Fibroblast of skin of back (primary cell): Measurements from ENCODE around the gene PIEZO2.
"Not testable (repeated sequence)": the region's sequence is repeated elsewhere in the genome, so short reads cannot be mapped to it uniquely, and the experiment has no call there.

Experiments used
- DNase-seq: peaks from one replicate; pipeline ENCODE4 v3.0.0-alpha.2; 2013

The PIEZO2 gene

GRCh38 chr18:10923551-10924070 is 225.8 kb downstream of the PIEZO2 start:
- DNase-seq, result peak; percentile 34

DNA sequence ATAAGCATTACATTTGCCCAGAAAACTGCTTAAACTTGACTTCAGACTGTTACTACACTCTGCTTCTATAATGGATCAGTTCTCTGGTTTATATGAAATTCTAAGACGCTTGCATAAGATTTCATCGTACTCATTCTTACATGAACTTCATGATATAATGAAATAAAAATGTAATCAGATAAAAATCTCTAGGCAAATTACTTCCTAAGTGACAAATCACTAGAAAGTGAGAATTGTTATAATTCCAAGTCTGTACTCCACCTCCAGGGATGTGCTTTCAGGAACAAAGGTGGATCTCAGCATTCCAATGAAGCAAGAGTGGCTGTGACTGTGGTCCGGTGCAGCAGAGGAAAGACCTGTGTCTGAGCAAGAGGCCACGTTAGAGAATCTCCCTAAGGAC is 226.2 kb downstream of the PIEZO2 start:
- DNase-seq, result peak; percentile 39

DNA sequence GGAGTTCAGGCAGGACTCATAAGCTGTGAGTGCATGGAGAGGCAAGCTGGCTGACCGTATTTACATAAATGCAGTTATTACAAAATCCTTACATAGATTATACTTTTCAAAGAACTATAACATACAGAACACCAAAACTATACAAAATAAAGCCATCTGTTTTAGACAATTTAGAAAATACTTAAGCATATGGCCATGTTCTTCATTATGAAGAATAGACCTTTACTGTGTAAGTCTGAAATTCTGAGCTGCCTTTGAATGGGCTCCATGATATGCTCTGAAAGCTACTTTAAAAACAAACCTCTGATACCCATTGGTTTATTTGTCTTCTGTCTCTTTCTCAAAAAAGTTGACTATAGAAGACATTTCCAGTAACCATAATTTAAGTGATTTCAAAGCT is 226.7 kb downstream of the PIEZO2 start:
- DNase-seq, result not testable (repeated sequence)

DNA sequence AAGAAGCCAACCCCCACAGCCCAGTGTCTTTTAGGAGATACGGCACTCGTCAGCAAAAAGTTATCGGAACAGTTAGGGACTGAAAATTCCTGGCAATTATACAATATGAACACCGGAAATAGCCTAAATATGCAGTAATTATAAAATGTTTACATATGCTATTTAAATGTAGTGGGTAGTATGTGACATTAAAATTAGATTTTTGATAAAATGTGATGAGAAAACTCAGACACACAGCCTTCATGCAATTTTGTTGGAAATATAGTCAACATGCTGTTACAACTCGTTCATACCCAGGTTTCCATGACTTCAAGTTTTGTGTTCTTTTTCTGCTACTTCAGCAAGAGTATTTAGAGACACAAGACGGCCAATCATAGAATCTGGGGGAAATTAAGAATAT is 229.1 kb downstream of the PIEZO2 start:
- DNase-seq, result not testable (repeated sequence)

DNA sequence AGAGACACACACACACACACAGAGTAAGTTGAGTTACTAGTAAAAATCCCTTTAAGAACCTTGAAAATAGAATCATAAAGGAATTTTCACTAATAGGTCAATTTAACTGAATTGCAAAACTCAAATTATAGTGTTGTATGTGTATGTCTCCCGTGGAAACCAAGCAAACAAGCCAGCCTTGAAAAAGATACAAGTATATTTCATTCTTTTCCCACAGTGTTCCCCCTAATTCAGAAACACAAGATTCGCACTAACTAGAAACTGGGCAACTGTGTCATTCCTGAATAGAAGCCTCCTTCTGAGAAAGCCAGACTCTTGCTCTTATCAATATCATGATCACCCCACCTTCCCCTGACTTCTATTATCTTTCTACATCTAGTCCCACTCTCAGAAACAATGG is 229.5 kb downstream of the PIEZO2 start:
- DNase-seq, result no peak

DNA sequence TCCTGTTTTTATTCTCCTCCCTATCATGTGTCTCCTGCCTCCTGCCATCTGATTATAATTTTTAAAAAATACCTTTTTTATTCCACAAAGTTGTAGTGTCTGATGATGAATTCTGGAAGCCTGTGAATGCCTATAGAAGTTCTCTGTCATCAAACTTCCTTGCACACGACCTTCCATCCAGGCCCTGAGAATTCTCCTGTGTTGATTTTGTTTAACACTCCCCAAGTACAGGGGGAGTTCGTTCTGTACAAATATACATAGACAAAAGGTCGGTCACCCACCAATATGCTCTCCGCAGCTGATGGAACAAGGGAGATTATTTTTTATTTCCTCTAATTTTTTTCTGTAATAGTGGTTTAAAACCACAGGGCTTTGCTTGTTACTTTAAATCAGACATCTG is 232.5 kb downstream of the PIEZO2 start:
- no peak for DNase-seq

DNA sequence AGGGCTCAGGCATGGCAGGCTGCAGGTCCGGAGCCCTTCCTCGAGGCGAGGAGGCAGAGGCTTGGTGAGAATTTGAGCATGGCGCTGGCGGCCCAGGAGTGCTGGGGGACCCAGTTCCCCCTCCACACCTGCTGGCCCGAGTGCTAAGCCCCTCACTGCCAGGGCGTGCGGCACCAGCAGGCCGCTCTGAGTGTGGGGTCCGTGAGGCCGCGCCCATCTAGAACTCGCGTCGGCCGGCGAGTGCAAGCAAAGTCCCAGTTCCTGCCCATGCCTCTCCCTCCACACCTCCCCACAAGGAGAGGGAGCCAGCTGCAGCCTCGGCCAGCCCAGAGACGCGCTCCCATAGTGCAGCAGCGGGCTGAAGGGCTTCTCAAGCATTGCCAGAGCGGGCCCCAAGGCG is 233.0 kb downstream of the PIEZO2 start:
- DNase-seq, result no peak

DNA sequence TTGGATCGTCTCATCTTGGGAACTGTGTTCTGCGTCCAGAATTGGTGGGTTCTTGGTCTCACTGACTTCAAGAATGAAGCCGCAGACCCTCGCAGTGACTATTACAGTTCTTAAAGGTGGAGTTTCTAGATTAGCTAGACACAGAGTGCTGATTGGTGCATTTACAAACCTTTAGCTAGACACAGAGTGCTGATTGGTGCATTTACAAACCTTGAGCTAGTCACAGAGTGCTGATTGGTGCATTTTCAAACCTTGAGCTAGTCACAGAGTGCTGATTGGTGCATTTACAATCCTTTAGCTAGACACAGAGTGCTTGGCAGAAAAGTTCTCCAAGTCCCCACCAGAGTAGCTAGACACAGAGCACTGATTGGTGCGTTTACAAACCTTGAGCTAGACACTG is 233.6 kb downstream of the PIEZO2 start:
- not testable (repeated sequence) for DNase-seq

- not testable (repeated sequence) for DNase-seq
Measured at GRCh38 chr18:10914610-10915009, 234.8 kb downstream of the PIEZO2 start.

- peak; percentile 40 for DNase-seq
Measured at GRCh38 chr18:10913919-10914318, 235.4 kb downstream of the PIEZO2 start.

DNA sequence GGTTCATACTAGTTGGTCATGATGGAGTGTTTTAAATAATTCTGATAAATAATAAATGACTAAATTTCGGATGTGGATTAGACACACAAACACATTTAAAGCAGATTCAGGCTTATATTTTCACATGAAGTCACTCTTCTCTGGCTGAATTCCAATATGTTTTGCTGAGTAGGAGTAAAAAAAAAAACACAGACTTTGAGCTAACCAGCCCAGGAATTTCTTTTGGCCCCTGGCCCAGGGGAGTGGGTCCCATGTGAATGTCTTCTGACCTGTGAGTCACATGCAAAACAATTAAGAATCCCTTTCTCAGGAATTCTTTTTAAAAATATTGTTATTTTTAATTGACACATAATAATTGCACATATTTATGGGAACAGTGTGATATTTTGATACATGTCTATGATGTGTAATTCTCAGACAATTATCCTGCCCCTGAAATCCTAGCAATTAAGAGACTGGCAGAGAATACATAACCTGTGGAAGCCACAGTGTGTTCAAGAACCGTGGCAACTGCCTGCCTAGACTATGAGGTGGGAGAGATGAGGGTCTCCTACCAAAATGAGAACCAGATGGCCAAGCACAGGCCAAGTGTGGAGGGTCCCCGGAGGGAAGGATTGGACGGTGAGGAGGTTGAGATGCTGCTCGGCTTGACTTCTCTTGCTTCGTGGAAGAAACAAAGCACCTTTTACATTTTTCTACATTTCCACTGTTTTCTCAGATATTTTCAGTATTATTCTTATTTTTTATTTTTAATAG is 236.4 kb downstream of the PIEZO2 start:
- peak; percentile 94 for DNase-seq

GRCh38 chr18:10909724-10910123 is 239.6 kb downstream of the PIEZO2 start:
- no peak for DNase-seq

GRCh38 chr18:10908760-10909159 is 240.6 kb downstream of the PIEZO2 start:
- DNase-seq, result no peak

DNA sequence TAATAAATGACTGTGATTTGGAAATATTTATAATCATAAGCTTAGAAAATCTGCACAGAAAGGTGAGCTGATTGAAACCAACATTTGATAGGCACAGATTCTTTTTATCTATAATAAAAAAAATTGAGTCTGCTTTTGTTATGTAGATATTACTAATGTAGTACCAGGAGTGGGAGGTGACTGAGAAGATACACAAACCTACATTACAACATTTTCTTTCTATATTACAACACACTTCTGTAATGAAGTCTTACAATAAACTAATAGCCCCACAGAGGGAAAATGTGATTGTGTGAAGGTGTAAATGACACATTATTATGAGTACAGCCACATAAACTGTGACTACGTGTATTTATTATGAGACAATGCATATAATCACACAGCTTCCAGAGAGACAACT is 241.6 kb downstream of the PIEZO2 start:
- DNase-seq, result no peak

GRCh38 chr18:10901329-10901728 is 248.0 kb downstream of the PIEZO2 start:
- DNase-seq, result no peak

DNA sequence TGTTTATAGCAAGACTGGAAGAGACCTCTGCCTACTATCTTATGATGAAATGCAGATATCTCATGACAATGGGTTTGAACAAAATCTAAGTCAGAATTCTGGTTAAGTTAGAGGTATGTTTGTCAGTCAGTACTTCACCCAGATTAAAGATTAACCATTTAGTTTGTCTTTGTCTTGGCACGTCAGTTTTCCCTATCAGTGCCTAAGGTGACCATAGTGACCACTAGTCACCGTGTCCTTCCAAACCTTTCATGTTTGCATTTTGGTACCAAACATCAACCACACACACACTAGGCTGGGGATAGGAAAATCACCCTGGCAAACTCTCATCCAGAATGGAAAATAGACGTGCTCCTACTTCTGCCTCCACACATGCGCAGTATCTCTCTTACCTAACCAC is 248.9 kb downstream of the PIEZO2 start:
- no peak for DNase-seq

DNA sequence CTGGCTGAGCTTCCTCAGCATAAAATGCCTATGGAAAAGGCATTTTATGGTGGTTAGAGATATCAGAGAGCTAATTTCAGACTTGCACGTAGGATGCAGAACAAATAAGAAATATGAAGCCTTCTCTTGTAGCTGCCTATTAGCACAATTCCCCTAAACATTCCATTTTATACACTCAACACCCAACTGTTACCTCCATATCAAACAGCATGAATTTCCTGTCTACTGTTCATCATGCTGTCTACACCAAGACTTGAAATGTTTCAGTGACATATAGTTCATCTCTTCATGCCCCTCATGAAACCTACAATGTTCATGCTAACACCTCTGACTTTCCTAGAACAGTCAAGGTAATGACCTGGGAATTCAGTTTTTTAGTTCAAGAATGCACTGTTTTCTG is 249.9 kb downstream of the PIEZO2 start:
- peak; percentile 10 for DNase-seq

- no peak for DNase-seq
Measured at GRCh38 chr18:10898417-10898974, 250.9 kb downstream of the PIEZO2 start.

DNA sequence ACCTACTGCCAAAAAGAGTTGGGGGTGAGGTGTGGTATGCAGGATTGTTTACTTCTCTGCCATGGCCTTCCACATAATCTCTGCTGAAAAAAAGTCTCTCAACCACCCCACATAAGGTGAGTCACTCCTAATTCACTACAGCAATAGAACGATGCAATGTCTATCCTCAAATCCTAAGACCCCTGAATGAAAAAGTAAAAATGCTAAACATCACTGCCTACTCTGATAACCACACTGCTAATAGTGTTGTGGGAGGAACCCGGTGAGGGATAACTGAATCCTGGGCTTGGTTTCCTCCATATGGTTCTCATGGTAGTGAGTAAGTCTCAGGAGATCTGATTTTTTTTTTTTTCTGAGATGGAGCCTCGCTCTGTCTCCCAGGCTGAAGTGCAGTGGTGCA is 252.5 kb downstream of the PIEZO2 start:
- DNase-seq, result peak; percentile 19

- no peak for DNase-seq
Measured at GRCh38 chr18:10895976-10896375, 253.4 kb downstream of the PIEZO2 start.

- no peak for DNase-seq
Measured at GRCh38 chr18:10894501-10894900, 254.9 kb downstream of the PIEZO2 start.

DNA sequence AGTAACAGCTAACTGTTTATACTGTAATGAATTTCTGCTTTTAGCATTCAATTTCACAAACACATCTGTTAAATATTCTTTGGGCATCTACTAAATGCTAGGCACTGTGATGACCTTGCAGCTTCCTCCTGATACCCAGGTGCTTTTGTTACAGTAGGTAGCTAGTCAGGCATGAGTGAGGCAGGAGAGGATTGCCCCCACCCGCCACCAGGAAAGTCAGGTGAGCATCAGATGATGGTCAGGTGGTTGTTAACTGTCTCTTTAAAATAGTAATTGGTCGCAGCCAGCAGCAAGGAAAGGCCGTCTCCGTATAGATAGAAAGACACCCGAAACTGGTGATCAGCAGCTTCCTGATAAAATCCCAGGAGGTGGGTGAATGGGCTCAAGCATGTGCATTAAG is 255.6 kb downstream of the PIEZO2 start:
- DNase-seq, result no peak

DNA sequence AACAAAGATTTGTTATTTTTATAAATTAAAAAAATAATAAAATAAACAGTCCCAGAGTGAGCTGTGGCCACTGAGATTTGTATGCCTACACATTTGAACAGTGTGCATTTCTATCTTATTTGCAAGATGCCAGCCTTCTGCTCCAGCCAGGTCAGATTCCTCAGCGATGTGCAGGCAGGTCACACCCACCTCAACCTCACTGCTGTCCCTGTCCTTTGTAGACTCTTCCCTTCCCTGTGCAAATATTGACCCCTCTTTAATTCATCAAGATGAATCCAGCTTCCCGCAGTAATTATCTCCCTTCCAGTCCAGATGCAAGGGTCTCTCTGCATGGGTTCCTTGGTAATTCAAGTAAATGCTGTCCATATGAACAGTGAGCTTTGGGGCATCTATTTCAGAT is 256.2 kb downstream of the PIEZO2 start:
- no peak for DNase-seq

- DNase-seq, result no peak
Measured at GRCh38 chr18:10892786-10893185, 256.6 kb downstream of the PIEZO2 start.
